KMS-11 (cell line): ENCODE data around the gene PARD3B.
A peak's percentile ranks its signal among the peaks of the same experiment; 100 is the strongest.

Source experiments
- H2AFZ ChIP-seq: fragments of 200-600 bp; sonication (generic); 2 replicates; pipeline ENCODE4 v1.6.1; 2016; ENCODE audit warnings: antibody characterized with exemption, mixed run types, low read depth
- H3K27ac ChIP-seq: fragments of 200-600 bp; sonication (generic); 2 replicates; pipeline ENCODE4 v1.6.1; 2016; ENCODE audit warnings: mild to moderate bottlenecking, mixed run types
- H3K27me3 ChIP-seq: fragments of 200-600 bp; sonication (generic); 2 replicates; pipeline ENCODE4 v1.6.1; 2017; ENCODE audit warnings: mild to moderate bottlenecking, low read depth, mixed run types, moderate library complexity; ENCODE audit not compliant: insufficient read depth
- H3K36me3 ChIP-seq: fragments of 200-600 bp; sonication (generic); 2 replicates; pipeline ENCODE4 v1.6.1; 2017; ENCODE audit warnings: mild to moderate bottlenecking, mixed run types; ENCODE audit not compliant: insufficient read depth
- H3K4me1 ChIP-seq: fragments of 200-600 bp; sonication (generic); 2 replicates; pipeline ENCODE4 v1.6.1; 2016; ENCODE audit warnings: mild to moderate bottlenecking, low read depth, mixed run types; ENCODE audit not compliant: poor library complexity, severe bottlenecking
- H3K4me2 ChIP-seq: fragments of 200-600 bp; sonication (generic); 2 replicates; pipeline ENCODE4 v1.7.0; 2016; ENCODE audit warnings: mild to moderate bottlenecking, mixed run types
- H3K4me3 ChIP-seq: fragments of 200-600 bp; sonication (generic); IDR thresholded peaks from 2 replicates; pipeline ENCODE4 v1.6.1; 2017; ENCODE audit warnings: low read depth, low read length, mixed read lengths; ENCODE audit not compliant: insufficient read depth
- H3K79me2 ChIP-seq: fragments of 200-600 bp; sonication (generic); 2 replicates; pipeline ENCODE4 v1.6.1; 2016; ENCODE audit warnings: low read depth, mixed run types; ENCODE audit not compliant: insufficient read depth
- H3K9ac ChIP-seq: fragments of 200-600 bp; sonication (generic); 2 replicates; pipeline ENCODE4 v1.6.1; 2016; ENCODE audit warnings: mild to moderate bottlenecking, mixed run types
- H4K20me1 ChIP-seq: fragments of 200-600 bp; sonication (generic); 2 replicates; pipeline ENCODE4 v1.6.1; 2016; ENCODE audit warnings: mild to moderate bottlenecking, mixed run types; ENCODE audit not compliant: insufficient read depth
- TF ChIP-seq, protein P1 (sequence below): fragments of 200-600 bp; sonication (generic); conservative IDR thresholded peaks from 2 replicates; pipeline ENCODE4 v1.6.1; 2017; ENCODE audit warnings: low read depth, mild to moderate bottlenecking, antibody characterized with exemption, low read length, moderate library complexity, mixed read lengths

Gene PARD3B

DNA sequence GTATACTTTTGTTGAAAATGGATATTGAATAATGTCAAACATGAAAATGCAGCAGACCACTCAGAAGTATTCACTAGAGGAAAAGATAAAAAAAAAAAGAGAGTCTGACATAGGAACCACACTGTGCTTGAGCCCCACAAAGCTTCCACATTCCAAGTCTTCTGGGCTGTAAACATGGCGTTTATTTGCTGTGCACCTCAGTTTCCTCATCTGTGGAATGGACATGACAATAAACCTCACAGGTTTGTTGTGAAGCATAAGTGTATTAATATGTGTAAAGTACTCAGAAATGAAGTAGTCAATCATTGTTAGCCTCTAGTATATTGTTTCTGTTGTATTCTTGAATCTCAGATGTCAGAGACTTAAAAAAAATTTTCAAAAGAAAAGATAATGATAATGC is 611.2 kb downstream of the PARD3B start:
- Histone ChIP-seq H3K4me3 (no peak overlapping the region), H3K36me3 (no peaks in the 10 kb centered on the region), H3K4me2 (no peak overlapping the region), H3K27me3 (no peaks in the 10 kb centered on the region), H3K9ac (no peak overlapping the region), H2AFZ (no peak overlapping the region), H3K4me1 (peaks cover 10% of the 10 kb centered on the region), H4K20me1 (no peaks in the 10 kb centered on the region), H3K27ac (no peak overlapping the region), H3K79me2 (no peaks in the 10 kb centered on the region)
- TF ChIP-seq, protein P1, sequence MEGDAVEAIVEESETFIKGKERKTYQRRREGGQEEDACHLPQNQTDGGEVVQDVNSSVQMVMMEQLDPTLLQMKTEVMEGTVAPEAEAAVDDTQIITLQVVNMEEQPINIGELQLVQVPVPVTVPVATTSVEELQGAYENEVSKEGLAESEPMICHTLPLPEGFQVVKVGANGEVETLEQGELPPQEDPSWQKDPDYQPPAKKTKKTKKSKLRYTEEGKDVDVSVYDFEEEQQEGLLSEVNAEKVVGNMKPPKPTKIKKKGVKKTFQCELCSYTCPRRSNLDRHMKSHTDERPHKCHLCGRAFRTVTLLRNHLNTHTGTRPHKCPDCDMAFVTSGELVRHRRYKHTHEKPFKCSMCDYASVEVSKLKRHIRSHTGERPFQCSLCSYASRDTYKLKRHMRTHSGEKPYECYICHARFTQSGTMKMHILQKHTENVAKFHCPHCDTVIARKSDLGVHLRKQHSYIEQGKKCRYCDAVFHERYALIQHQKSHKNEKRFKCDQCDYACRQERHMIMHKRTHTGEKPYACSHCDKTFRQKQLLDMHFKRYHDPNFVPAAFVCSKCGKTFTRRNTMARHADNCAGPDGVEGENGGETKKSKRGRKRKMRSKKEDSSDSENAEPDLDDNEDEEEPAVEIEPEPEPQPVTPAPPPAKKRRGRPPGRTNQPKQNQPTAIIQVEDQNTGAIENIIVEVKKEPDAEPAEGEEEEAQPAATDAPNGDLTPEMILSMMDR, result no peak

DNA sequence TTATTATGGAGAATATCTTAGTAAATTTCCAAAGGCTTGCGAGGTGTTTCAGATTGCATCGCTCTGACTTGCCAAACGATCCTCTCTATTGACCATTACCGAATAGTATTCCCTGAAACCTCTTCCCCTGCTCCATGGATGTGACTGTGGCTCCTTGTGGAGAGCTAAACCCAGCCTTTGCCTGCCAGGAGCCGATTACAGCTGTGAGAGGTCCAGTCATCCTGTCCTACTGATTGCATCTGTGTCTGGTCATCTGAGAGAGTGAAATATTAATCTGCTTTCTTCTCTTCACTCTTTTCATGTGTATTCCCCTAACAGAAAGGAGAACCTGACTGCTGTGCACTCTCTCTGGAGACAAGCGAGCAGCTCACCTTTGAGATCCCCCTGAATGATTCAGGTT is 613.1 kb downstream of the PARD3B start:
- H3K27me3 ChIP-seq, result no peaks in the 10 kb centered on the region
- TF ChIP-seq, protein P1, result no peak
- H3K4me2 ChIP-seq, result no peak overlapping the region
- no peak overlapping the region for H2AFZ ChIP-seq
- H3K27ac ChIP-seq, result no peak overlapping the region
- H3K4me3 ChIP-seq, result no peak overlapping the region
- no peak overlapping the region for H3K9ac ChIP-seq
- H3K36me3 ChIP-seq, result no peaks in the 10 kb centered on the region
- H4K20me1 ChIP-seq, result no peaks in the 10 kb centered on the region
- peaks cover 19% of the 10 kb centered on the region for H3K4me1 ChIP-seq
- no peaks in the 10 kb centered on the region for H3K79me2 ChIP-seq

GRCh38 chr2:205161156-205161839 is 616.0 kb downstream of the PARD3B start:
- peak overlapping the region; percentile 51 for H3K4me2 ChIP-seq
- H3K27ac ChIP-seq, result no peak overlapping the region
- no peak overlapping the region for H3K4me3 ChIP-seq
- peaks cover 19% of the 10 kb centered on the region for H3K4me1 ChIP-seq
- H4K20me1 ChIP-seq, result no peaks in the 10 kb centered on the region
- no peaks in the 10 kb centered on the region for H3K36me3 ChIP-seq
- no peak overlapping the region for H2AFZ ChIP-seq
- no peak overlapping the region for H3K9ac ChIP-seq
- TF ChIP-seq, protein P1, result no peak
- H3K79me2 ChIP-seq, result no peaks in the 10 kb centered on the region
- no peaks in the 10 kb centered on the region for H3K27me3 ChIP-seq

GRCh38 chr2:205166745-205167144 is 621.5 kb downstream of the PARD3B start:
- Histone ChIP-seq H4K20me1 (no peaks in the 10 kb centered on the region), H2AFZ (no peak overlapping the region), H3K9ac (no peak overlapping the region), H3K4me3 (no peak overlapping the region), H3K27ac (no peak overlapping the region), H3K27me3 (no peaks in the 10 kb centered on the region), H3K79me2 (no peaks in the 10 kb centered on the region), H3K4me1 (peaks cover 6% of the 10 kb centered on the region), H3K4me2 (no peak overlapping the region), H3K36me3 (no peaks in the 10 kb centered on the region)
- TF ChIP-seq, protein P1, result no peak
